Fibroblast of lung (primary cell): ENCODE measurements around the gene CCDC187. TPM values are rescaled to one million over a fixed set of nuclear protein-coding genes. Genes with fewer than 3 reads are reported as not detected.

Experiments used
- DNase-seq, 2 donors: peaks; one replicate each; pipeline versions ENCODE4 v3.0.0 to v3.0.0-alpha.2; 2010; ENCODE audit warnings: low read depth in 2 of 2
- H2AFZ ChIP-seq: 2 replicates; pipeline ENCODE4 v1.5.1; 2012; ENCODE audit warnings: low read length, control low read depth, inconsistent platforms
- H3K27ac ChIP-seq: 2 replicates; pipeline ENCODE4 v1.5.1; 2011; ENCODE audit warnings: low read length, control low read depth; ENCODE audit not compliant: insufficient read depth
- H3K27me3 ChIP-seq: 2 replicates; pipeline ENCODE4 v1.5.1; 2011; ENCODE audit warnings: mild to moderate bottlenecking, low read length; ENCODE audit not compliant: control insufficient read depth, insufficient read depth
- H3K36me3 ChIP-seq: 2 replicates; pipeline ENCODE4 v1.5.1; 2011; ENCODE audit warnings: low read length; ENCODE audit not compliant: control insufficient read depth, insufficient read depth
- H3K4me1 ChIP-seq: 2 replicates; pipeline ENCODE4 v1.5.1; 2011; ENCODE audit warnings: low read length; ENCODE audit not compliant: control insufficient read depth, insufficient read depth; ENCODE audit errors: extremely low read depth
- H3K4me2 ChIP-seq: 2 replicates; pipeline ENCODE4 v1.5.1; 2011; ENCODE audit warnings: low read length, control low read depth; ENCODE audit not compliant: insufficient read depth; ENCODE audit errors: extremely low read depth
- H3K4me3 ChIP-seq, 4 experiments: fragments of 200-600 bp in 1 of 4; sonication (generic) in 1 of 4; replicated peaks in 1 of 4; 2 replicates each; pipeline ENCODE4 v1.5.1; 2011 to 2016; ENCODE audit warnings: low read length in 4 of 4, low read depth in 3 of 4, mild to moderate bottlenecking in 3 of 4, control low read depth in 2 of 4, inconsistent platforms in 1 of 4, mixed read lengths in 1 of 4; ENCODE audit not compliant: insufficient read depth in 1 of 4; ENCODE audit errors: control extremely low read depth in 1 of 4
- H3K79me2 ChIP-seq: 2 replicates; pipeline ENCODE4 v1.5.1; 2012; ENCODE audit warnings: mild to moderate bottlenecking, low read length, inconsistent platforms; ENCODE audit not compliant: control insufficient read depth, insufficient read depth
- H3K9ac ChIP-seq: 2 replicates; pipeline ENCODE4 v1.5.1; 2011; ENCODE audit warnings: mild to moderate bottlenecking, low read length, control low read depth; ENCODE audit not compliant: insufficient read depth
- H3K9me3 ChIP-seq: 2 replicates; pipeline ENCODE4 v1.5.1; 2012; ENCODE audit warnings: low read depth, low read length; ENCODE audit not compliant: control insufficient read depth, insufficient read depth
- H4K20me1 ChIP-seq: 2 replicates; pipeline ENCODE4 v1.5.1; 2011; ENCODE audit warnings: low read length; ENCODE audit not compliant: control insufficient read depth, insufficient read depth; ENCODE audit errors: extremely low read depth
- CTCF ChIP-seq, 2 donors: IDR thresholded peaks in 1 of 2; conservative IDR thresholded peaks in 1 of 2; 1 replicate in 1 of 2; 2 replicates in 1 of 2; pipeline ENCODE4 v1.5.1; 2011 to 2012; ENCODE audit warnings: low read length in 2 of 2, control low read depth in 1 of 2, inconsistent platforms in 1 of 2, low read depth in 1 of 2, mild to moderate bottlenecking in 1 of 2
- EZH2 ChIP-seq: IDR thresholded peaks from 2 replicates; pipeline ENCODE4 v1.5.1; 2012; ENCODE audit warnings: low read length, control low read depth, mild to moderate bottlenecking; ENCODE audit errors: missing control alignments
- polyA plus RNA-seq, 2 donors: library from polyadenylated mRNA; depleted of rRNA in 1 of 2; stranded (reverse) in 1 of 2; unstranded in 1 of 2; fragments of >200 nt; gene quantifications; 2 replicates each; pipeline ENCODE4 v1.2.1, GENCODE V29; 2011 to 2012; ENCODE audit warnings: missing spikeins in 1 of 2
- total RNA-seq: library from RNA; depleted of rRNA; stranded (reverse); fragments of >200 nt; gene quantifications from 2 replicates; pipeline ENCODE4 v1.2.1, GENCODE V29; 2014

Gene CCDC187
- total and polyA plus RNA-seq, 2 donors (not counting 1 experiment from before 2014, with no cell fraction given) = not detected

- DNase-seq = no peak
- H3K79me2 ChIP-seq = no peaks in the 10 kb centered on the region
- H3K27ac ChIP-seq = no peak overlapping the region
- no peaks in the 10 kb centered on the region for H4K20me1 ChIP-seq
- no peak overlapping the region for H3K4me3 ChIP-seq
- TF ChIP-seq CTCF (conservative IDR thresholded peaks at IDR 0.05 in 1 of 2, IDR thresholded peaks at IDR 0.05 in 1 of 2; ENCODE audit: low read depth in 1 of 2, low read length in 2 of 2) (no peak), EZH2 (no peak)
- H3K4me1 ChIP-seq = no peaks in the 10 kb centered on the region
- H3K36me3 ChIP-seq = no peaks in the 10 kb centered on the region
- peaks cover 4% of the 10 kb centered on the region for H3K27me3 ChIP-seq
- no peaks in the 10 kb centered on the region for H3K9me3 ChIP-seq
- no peak overlapping the region for H3K4me2 ChIP-seq
- H2AFZ ChIP-seq = no peak overlapping the region
- no peak overlapping the region for H3K9ac ChIP-seq
Measured at GRCh38 chr9:136265561-136266355, 38.1 kb downstream of the CCDC187 start.

- Histone ChIP-seq H3K4me3 (no peak overlapping the region), H4K20me1 (no peaks in the 10 kb centered on the region), H3K27me3 (peaks cover 1% of the 10 kb centered on the region), H3K9ac (no peak overlapping the region), H2AFZ (no peak overlapping the region), H3K9me3 (no peaks in the 10 kb centered on the region), H3K79me2 (no peaks in the 10 kb centered on the region), H3K36me3 (no peaks in the 10 kb centered on the region), H3K27ac (no peak overlapping the region), H3K4me1 (no peaks in the 10 kb centered on the region), H3K4me2 (no peak overlapping the region)
- no peak for DNase-seq
- TF ChIP-seq CTCF (conservative IDR thresholded peaks at IDR 0.05 in 1 of 2, IDR thresholded peaks at IDR 0.05 in 1 of 2; ENCODE audit: low read depth in 1 of 2, low read length in 2 of 2) (no peak), EZH2 (no peak)
Measured at GRCh38 chr9:136264441-136265405, 39.2 kb downstream of the CCDC187 start.

DNA sequence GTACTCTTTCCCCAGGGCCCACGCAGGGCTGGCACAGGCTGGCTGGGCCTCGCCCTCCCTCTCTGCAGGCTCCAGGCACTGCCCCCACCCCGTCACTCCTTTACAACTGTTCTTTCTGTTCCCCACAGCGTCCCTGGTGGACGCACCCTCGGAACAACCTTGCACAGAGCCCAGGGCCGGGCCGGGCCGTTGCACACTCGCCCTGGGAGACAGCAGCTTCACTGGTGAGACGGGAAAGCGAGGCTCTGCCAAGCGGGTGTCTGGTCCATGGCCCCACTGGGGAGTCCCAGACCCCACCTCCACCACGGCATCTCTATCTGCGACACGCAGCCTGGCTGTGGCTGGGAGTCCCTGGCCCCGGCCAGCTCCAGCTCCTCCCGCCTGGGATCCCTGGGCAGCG is 39.9 kb downstream of the CCDC187 start:
- no peaks in the 10 kb centered on the region for H3K9me3 ChIP-seq

More for the DNA sequence above, 39.9 kb downstream of the CCDC187 start:
- no peaks in the 10 kb centered on the region for H3K4me1 ChIP-seq
- H3K27ac ChIP-seq = no peak overlapping the region
- no peak for TF ChIP-seq CTCF (conservative IDR thresholded peaks at IDR 0.05 in 1 of 2, IDR thresholded peaks at IDR 0.05 in 1 of 2; ENCODE audit: low read depth in 1 of 2, low read length in 2 of 2)
- no peak for TF ChIP-seq EZH2
- no peak overlapping the region for H3K4me3 ChIP-seq
- no peak for DNase-seq
- H3K79me2 ChIP-seq = no peaks in the 10 kb centered on the region
- no peak overlapping the region for H3K4me2 ChIP-seq
- no peaks in the 10 kb centered on the region for H3K27me3 ChIP-seq
- no peaks in the 10 kb centered on the region for H4K20me1 ChIP-seq
- no peak overlapping the region for H2AFZ ChIP-seq
- H3K36me3 ChIP-seq = no peaks in the 10 kb centered on the region
- no peak overlapping the region for H3K9ac ChIP-seq
